Astrocyte of the cerebellum (primary cell): ENCODE measurements around the gene AIF1L.

ENCODE experiments used
- DNase-seq: peaks from one replicate; pipeline ENCODE4 v3.0.0-alpha.2; 2011; ENCODE audit warnings: low read depth
- H3K4me3 ChIP-seq: 2 replicates; pipeline ENCODE4 v1.5.1; 2011; ENCODE audit warnings: mild to moderate bottlenecking, low read depth, low read length, moderate library complexity
- CTCF ChIP-seq: IDR thresholded peaks from 2 replicates; pipeline ENCODE4 v1.5.1; 2012; ENCODE audit warnings: low read length, low read depth, moderate library complexity, mild to moderate bottlenecking; ENCODE audit errors: missing control alignments
- in situ Hi-C: cut with HindIII; loops from 2 replicates; pipeline ENCODE4 v1.10.0; 2017; ENCODE audit warnings: low sequenced_read_pairs

AIF1L gene

GRCh38 chr9:131161585-131161984 lies 65.3 kb downstream of the AIF1L start:
- no peak for DNase-seq
- in situ Hi-C loops = no loop called here
- no peak overlapping the region for H3K4me3 ChIP-seq
- TF ChIP-seq CTCF = no peak

- no peak for DNase-seq
- in situ Hi-C loops = no loop called here
- H3K4me3 ChIP-seq = no peak overlapping the region
- no peak for TF ChIP-seq CTCF
These were observed 66.6 kb downstream of the AIF1L start for GRCh38 chr9:131162886-131163285.

GRCh38 chr9:131165523-131165922 lies 69.2 kb downstream of the AIF1L start:
- in situ Hi-C loops = no loop called here
- DNase-seq = no peak
- TF ChIP-seq CTCF = no peak

GRCh38 chr9:131167146-131167692 lies 70.9 kb downstream of the AIF1L start:
- in situ Hi-C loops = no loop called here
- TF ChIP-seq CTCF = no peak
- no peak for DNase-seq
- no peak overlapping the region for H3K4me3 ChIP-seq

More at GRCh38 chr9:131165523-131165922, 69.2 kb downstream of the AIF1L start:
- H3K4me3 ChIP-seq = no peak overlapping the region

- no peak for TF ChIP-seq CTCF
- in situ Hi-C loops = no loop called here
- DNase-seq = no peak
- H3K4me3 ChIP-seq = no peak overlapping the region
These were observed 71.6 kb downstream of the AIF1L start for GRCh38 chr9:131167936-131168335.

GRCh38 chr9:131169563-131170240 lies 73.4 kb downstream of the AIF1L start:
- in situ Hi-C loops = no loop called here
- DNase-seq = no peak
- H3K4me3 ChIP-seq = no peak overlapping the region
- no peak for TF ChIP-seq CTCF
